Sciatic nerve (tissue), 2 donors: Measurements from ENCODE around the gene SIVA1. TPM values are rescaled to one million over a fixed set of nuclear protein-coding genes. Genes with fewer than 3 reads are reported as not detected.

ENCODE experiments used
- ATAC-seq: fragments of 200-7000 bp; cut with Tn5 transposase; one replicate; pipeline ENCODE4 v1.9.1; 2020; ENCODE audit warnings: mild to moderate bottlenecking, moderate library complexity
- DNase-seq: peaks from one replicate; pipeline ENCODE4 v3.0.0-alpha.2; 2020; ENCODE audit warnings: low spot score
- intact Hi-C: fragments of 100-400 bp; cut with DNase I; formaldehyde crosslinking; loops from one replicate; pipeline ENCODE4 v1.14.2; 2022
- total RNA-seq: library from RNA; stranded (reverse); fragmentation: NEBNext Ultra II Directional; extraction: Animal tissue kit (Norgen Biotek cat#: 25700); gene quantifications from one replicate; pipeline ENCODE4 v1.2.1, GENCODE V29; 2021
- donor health status: DM: no; HTN: no; CAD: no.
- donor health status: DM: no; HTN: no; CAD: no.

Gene SIVA1
- total RNA-seq, 1 donor from 2014 or later: 56.6 TPM

GRCh38 chr14:104799244-104800014, 46.5 kb downstream of the SIVA1 start:
- peak; percentile 60 for ATAC-seq
- no peak for DNase-seq
- intact Hi-C loops: no loop called here

GRCh38 chr14:104800015-104800770, 47.2 kb downstream of the SIVA1 start:
- intact Hi-C loops: no loop called here
- peak; percentile 86 for ATAC-seq
- DNase-seq: peak; percentile 93

- DNase-seq (no peak), ATAC-seq (no peak)
- intact Hi-C loops: no loop called here
Observed at GRCh38 chr14:104800771-104801519, 48.0 kb downstream of the SIVA1 start, which contains the start of gene ZBTB42. TSS of gene ZBTB42 (plus strand) at chr14:104801101. CDS start at chr14:104801198, 97 bp downstream.

- intact Hi-C loops: no loop called here
- DNase-seq (no peak), ATAC-seq (no peak)
Observed at GRCh38 chr14:104801520-104802393, 48.8 kb downstream of the SIVA1 start.

GRCh38 chr14:104802394-104803184, 49.6 kb downstream of the SIVA1 start:
- no peak for DNase-seq
- intact Hi-C loops: no loop called here

GRCh38 chr14:104803280-104803911, 50.4 kb downstream of the SIVA1 start:
- intact Hi-C loops: no loop called here
- ATAC-seq (no peak), DNase-seq (no peak)

More at GRCh38 chr14:104802394-104803184, 49.6 kb downstream of the SIVA1 start:
- ATAC-seq: no peak

GRCh38 chr14:104803912-104804410, 51.0 kb downstream of the SIVA1 start:
- ATAC-seq (no peak), DNase-seq (no peak)
- intact Hi-C loops: no loop called here

- DNase-seq: no peak
Observed at GRCh38 chr14:104804481-104805325, 51.8 kb downstream of the SIVA1 start.

GRCh38 chr14:104805326-104805678, 52.4 kb downstream of the SIVA1 start:
- ATAC-seq (peak; percentile 23), DNase-seq (no peak)
- intact Hi-C loops: no loop called here

More at GRCh38 chr14:104804481-104805325, 51.8 kb downstream of the SIVA1 start:
- no peak for ATAC-seq
- intact Hi-C loops: no loop called here

- ATAC-seq (no peak), DNase-seq (no peak)
- intact Hi-C loops: no loop called here
Observed at GRCh38 chr14:104805941-104806624, 53.1 kb downstream of the SIVA1 start.

GRCh38 chr14:104806625-104807465, 53.9 kb downstream of the SIVA1 start:
- no peak for ATAC-seq
- no peak for DNase-seq
- intact Hi-C loops: no loop called here

- peak; percentile 47 for DNase-seq
- ATAC-seq: no peak
- intact Hi-C loops: no loop called here
Observed at GRCh38 chr14:104808456-104808855, 55.5 kb downstream of the SIVA1 start.
